ENCODE measurements around the gene DYNC1I1. TPM values are rescaled to one million over a fixed set of nuclear protein-coding genes. Genes with fewer than 3 reads are reported as not detected.

The DYNC1I1 gene
- total RNA-seq, 1 donor from 2014 or later, result 0.79 TPM

- Mint-ChIP-seq H3K4me3 (no peak overlapping the region), H3K27ac (no peak overlapping the region), H3K27me3 (ENCODE audit: insufficient read depth, low read depth) (no peaks in the 10 kb centered on the region), H3K9me3 (no peaks in the 10 kb centered on the region), H3K4me1 (no peaks in the 10 kb centered on the region), H3K36me3 (no peaks in the 10 kb centered on the region)
- no peak overlapping the region for H3K27ac ChIP-seq
- no peak overlapping the region for H3K9ac ChIP-seq
- no peak overlapping the region for H2AFZ ChIP-seq (replicated peaks)
- no peaks in the 10 kb centered on the region for H3K4me1 ChIP-seq
- no peaks in the 10 kb centered on the region for H3K27me3 ChIP-seq
- DNase-seq (ENCODE audit: low spot score), result no peak
- H3K4me3 ChIP-seq, result no peak overlapping the region
- no peaks in the 10 kb centered on the region for H3K36me3 ChIP-seq
- no peaks in the 10 kb centered on the region for H4K20me1 ChIP-seq (ENCODE audit: low read depth)
- no peak for TF ChIP-seq EZH2 (IDR thresholded peaks at IDR 0.05)
- TF ChIP-seq, protein P1, sequence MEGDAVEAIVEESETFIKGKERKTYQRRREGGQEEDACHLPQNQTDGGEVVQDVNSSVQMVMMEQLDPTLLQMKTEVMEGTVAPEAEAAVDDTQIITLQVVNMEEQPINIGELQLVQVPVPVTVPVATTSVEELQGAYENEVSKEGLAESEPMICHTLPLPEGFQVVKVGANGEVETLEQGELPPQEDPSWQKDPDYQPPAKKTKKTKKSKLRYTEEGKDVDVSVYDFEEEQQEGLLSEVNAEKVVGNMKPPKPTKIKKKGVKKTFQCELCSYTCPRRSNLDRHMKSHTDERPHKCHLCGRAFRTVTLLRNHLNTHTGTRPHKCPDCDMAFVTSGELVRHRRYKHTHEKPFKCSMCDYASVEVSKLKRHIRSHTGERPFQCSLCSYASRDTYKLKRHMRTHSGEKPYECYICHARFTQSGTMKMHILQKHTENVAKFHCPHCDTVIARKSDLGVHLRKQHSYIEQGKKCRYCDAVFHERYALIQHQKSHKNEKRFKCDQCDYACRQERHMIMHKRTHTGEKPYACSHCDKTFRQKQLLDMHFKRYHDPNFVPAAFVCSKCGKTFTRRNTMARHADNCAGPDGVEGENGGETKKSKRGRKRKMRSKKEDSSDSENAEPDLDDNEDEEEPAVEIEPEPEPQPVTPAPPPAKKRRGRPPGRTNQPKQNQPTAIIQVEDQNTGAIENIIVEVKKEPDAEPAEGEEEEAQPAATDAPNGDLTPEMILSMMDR (IDR thresholded peaks at IDR 0.05), result no peak
- TF ChIP-seq EZH2phosphoT487 (IDR thresholded peaks at IDR 0.05), result no peak
- no peak overlapping the region for H3K4me2 ChIP-seq
- no peaks in the 10 kb centered on the region for H3F3A ChIP-seq (ENCODE audit: low read depth)
- no peaks in the 10 kb centered on the region for H3K9me3 ChIP-seq (ENCODE audit: low read depth)
- no peaks in the 10 kb centered on the region for H3K79me2 ChIP-seq (ENCODE audit: low read depth)
These were observed 185.2 kb downstream of the DYNC1I1 start for GRCh38 chr7:95957510-95957909.

DNA sequence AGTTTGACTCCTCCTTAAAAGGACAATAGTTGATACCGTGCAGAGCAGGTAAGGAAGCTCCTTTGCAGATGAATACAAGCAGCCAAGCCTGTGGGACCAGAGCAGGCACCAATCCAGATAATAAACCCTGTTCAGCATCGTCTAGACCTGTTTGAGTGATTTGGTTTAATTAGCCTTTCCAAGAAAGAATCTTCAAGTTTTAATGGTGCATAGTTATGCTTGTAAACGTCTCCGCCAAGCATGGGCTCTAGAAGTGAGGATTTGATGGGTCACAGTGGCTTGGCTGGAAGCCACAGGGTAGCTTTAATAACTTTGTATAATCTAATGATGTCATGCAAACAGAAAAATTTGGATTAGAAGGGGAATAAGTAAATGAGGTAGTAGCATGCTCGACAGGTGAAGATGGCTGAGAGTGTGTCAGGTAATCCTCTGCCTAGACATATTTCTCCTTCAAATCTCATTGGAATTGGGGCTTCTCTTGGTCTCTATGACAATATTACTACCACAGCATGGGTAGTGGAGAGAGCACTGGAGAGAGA lies 188.4 kb downstream of the DYNC1I1 start:
- no peaks in the 10 kb centered on the region for H3F3A ChIP-seq (ENCODE audit: low read depth)
- H3K36me3 ChIP-seq, result no peaks in the 10 kb centered on the region
- no peak for TF ChIP-seq EZH2 (IDR thresholded peaks at IDR 0.05)
- TF ChIP-seq, protein P1 (IDR thresholded peaks at IDR 0.05), result no peak
- TF ChIP-seq EZH2phosphoT487 (IDR thresholded peaks at IDR 0.05), result no peak
- no peaks in the 10 kb centered on the region for H3K27me3 Mint-ChIP-seq (ENCODE audit: insufficient read depth, low read depth)
- H3K4me3 ChIP-seq, result no peak overlapping the region
- H4K20me1 ChIP-seq (ENCODE audit: low read depth), result no peaks in the 10 kb centered on the region
- no peak overlapping the region for H2AFZ ChIP-seq (replicated peaks)
- H3K27ac ChIP-seq, result no peak overlapping the region
- no peaks in the 10 kb centered on the region for H3K4me1 Mint-ChIP-seq
- H3K9me3 Mint-ChIP-seq, result peaks cover 6% of the 10 kb centered on the region
- H3K9me3 ChIP-seq (ENCODE audit: low read depth), result no peaks in the 10 kb centered on the region
- H3K27ac Mint-ChIP-seq, result no peak overlapping the region
- no peak overlapping the region for H3K4me2 ChIP-seq
- no peak for DNase-seq (ENCODE audit: low spot score)
- H3K27me3 ChIP-seq, result no peaks in the 10 kb centered on the region
- H3K4me3 Mint-ChIP-seq, result no peak overlapping the region
- no peak overlapping the region for H3K9ac ChIP-seq
- H3K4me1 ChIP-seq, result no peaks in the 10 kb centered on the region
- no peaks in the 10 kb centered on the region for H3K36me3 Mint-ChIP-seq
- no peaks in the 10 kb centered on the region for H3K79me2 ChIP-seq (ENCODE audit: low read depth)

DNA sequence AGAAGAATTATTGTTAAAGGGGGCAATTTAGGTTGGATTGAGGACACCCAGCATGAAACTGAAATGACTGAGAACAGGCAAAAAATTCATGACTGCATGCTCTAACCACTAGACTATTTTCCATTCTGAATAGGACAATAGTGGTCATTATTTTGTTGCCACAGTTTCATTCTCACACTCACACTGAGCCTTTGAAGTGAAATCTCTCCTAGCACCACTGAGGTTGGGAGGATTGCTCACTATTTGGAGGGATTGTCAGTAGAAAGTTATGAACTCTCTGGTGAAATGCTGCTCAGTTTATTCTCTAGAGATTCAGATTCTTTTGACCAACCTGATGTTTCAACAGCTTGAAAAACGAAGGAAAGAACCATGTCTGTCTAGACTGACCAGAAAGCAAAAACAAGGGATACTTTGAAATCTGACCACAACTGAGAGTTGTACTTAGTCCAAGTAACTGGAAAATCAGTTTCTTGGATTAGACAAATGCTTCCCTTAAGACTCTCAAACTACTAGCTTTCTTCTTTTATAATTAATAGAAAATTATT lies 191.2 kb downstream of the DYNC1I1 start:
- Histone ChIP-seq H3K4me1 (no peaks in the 10 kb centered on the region), H3F3A (ENCODE audit: low read depth) (no peaks in the 10 kb centered on the region), H4K20me1 (ENCODE audit: low read depth) (no peaks in the 10 kb centered on the region), H3K4me2 (no peak overlapping the region), H3K27ac (no peak overlapping the region), H3K9me3 (ENCODE audit: low read depth) (no peaks in the 10 kb centered on the region), H3K79me2 (ENCODE audit: low read depth) (no peaks in the 10 kb centered on the region), H2AFZ (replicated peaks) (no peak overlapping the region), H3K36me3 (no peaks in the 10 kb centered on the region), H3K27me3 (no peaks in the 10 kb centered on the region), H3K4me3 (no peak overlapping the region), H3K9ac (no peak overlapping the region)
- Mint-ChIP-seq H3K9me3 (peaks cover 6% of the 10 kb centered on the region), H3K36me3 (no peaks in the 10 kb centered on the region), H3K27ac (no peak overlapping the region), H3K27me3 (ENCODE audit: insufficient read depth, low read depth) (no peaks in the 10 kb centered on the region), H3K4me3 (no peak overlapping the region), H3K4me1 (no peaks in the 10 kb centered on the region)
- TF ChIP-seq EZH2 (IDR thresholded peaks at IDR 0.05), result no peak
- TF ChIP-seq, protein P1 (IDR thresholded peaks at IDR 0.05), result no peak
- no peak for TF ChIP-seq EZH2phosphoT487 (IDR thresholded peaks at IDR 0.05)
- DNase-seq (ENCODE audit: low spot score), result no peak
